HT-29 (cell line): ENCODE measurements around the gene RNF135. TPM values are rescaled to one million over a fixed set of nuclear protein-coding genes. Genes with fewer than 3 reads are reported as not detected.
"Not testable (repeated sequence)": the region's sequence is repeated elsewhere in the genome, so short reads cannot be mapped to it uniquely, and the experiment has no call there.

Source experiments
- DNase-seq: peaks from one replicate; pipeline ENCODE4 v3.0.0-alpha.2; 2015; ENCODE audit warnings: low spot score
- total RNA-seq: library from RNA; depleted of rRNA; stranded (reverse); fragments of >200 nt; shearing (Covaris generic); gene quantifications from 2 replicates; pipeline ENCODE4 v1.2.3, GENCODE V29; 2014

Gene RNF135
- total RNA-seq, 1 experiment from 2014 or later, result 4.9 TPM

DNA sequence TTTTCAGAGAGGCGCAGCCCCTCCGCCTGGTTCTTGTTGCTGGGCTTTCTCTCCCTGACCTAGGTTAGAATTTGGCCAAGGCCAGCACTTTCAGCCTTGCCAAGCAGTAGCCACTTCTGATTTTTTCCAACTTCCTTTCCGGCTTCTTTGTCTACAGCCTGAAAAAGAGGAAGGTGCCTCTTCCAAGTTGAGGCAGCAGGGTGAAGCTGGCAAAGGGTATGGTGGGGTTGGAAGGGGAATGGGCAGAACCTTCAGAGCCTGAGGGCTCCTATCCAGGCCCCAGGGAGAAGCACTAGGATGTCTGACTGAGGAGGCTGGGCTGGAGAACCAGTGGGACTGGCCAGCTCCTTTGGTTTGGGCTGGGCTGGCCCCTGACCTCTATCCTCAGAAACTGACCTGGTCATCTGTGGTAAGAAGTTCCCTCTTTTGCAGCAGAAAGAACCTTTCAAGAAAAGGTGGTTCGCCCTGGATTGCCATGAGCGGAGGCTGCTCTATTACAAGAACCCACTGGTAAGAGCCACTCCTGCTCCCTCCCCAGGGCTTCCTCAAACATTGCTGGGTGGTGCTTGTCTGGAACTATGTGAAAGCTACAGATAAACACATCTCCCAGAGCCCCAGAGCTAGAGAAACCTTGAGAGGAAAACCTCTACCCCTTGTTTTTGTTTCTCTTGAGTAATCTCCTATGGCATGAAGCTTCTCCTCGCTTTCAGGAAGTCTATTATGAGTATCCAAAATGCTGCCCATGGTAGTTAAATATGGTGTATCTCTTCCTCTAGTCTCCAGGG is 16.6 kb upstream of the RNF135 start:
- no peak for DNase-seq

DNA sequence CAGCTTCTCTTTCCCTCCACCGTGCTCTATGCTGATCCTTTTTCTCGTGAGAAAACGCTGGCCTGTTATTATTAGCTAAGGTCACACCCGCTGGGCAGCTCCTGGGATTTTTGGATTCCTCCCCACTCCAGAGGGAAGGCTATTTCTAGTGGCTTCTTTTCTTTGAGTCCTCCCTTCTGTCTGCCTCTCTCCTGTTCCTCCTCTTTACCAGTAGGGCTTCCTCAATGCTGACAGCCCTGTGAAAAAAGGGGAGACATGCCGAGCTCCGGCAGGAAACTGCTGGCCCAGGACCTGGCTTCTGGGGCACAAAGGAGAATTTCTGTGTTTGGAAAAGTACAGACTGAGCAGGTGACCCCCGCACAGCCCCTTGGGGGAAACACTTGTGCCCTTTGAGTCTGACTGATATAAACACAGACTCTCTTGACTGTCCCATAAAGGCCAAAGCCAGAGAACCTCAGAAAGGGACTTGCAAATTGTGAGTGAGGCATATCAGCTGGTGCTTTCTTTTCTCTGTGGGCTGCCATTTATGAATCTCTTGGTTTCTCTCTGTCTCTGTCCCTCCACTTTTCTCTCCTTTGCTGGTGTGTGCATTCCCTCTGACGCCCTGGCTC is 14.0 kb upstream of the RNF135 start:
- DNase-seq, result no peak

DNA sequence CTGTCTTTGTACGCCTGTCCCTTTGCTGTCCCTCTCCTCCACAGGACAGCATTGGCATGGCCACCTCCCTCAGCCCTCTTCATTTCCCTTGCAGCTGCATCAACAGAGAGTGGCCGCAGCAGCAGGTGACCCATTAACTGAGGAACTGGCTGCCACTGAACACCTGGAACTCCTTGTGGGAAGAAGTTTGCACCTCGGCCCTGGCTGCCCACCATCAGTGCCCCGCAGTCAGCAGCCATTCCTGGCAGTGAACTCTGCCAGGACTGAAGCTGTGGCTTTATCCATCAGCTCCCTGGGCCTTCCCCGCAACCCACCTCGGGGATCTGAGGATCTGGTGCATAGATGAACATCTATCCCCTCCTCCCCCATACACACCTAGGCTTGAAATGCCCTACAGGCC is 13.1 kb upstream of the RNF135 start:
- DNase-seq, result no peak

DNA sequence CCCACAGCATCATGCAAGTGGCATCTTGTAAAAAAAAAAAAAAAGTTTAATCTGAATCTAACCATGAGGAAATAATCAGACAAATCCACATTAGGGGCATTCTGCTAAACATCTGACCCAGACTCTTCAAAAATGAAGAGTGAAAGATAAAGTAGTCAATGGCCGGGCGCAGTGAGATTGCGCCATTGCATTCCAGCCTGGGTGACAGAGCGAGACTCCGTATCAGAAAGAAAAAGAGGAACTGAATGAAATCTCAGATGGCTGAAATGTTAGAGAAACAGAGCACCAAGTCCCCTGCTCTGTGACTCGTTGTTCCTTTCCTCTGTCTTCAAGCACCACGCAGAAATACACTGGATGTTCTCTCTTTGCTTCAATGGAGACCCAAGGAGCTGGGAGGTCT is 12.7 kb upstream of the RNF135 start:
- no peak for DNase-seq

DNA sequence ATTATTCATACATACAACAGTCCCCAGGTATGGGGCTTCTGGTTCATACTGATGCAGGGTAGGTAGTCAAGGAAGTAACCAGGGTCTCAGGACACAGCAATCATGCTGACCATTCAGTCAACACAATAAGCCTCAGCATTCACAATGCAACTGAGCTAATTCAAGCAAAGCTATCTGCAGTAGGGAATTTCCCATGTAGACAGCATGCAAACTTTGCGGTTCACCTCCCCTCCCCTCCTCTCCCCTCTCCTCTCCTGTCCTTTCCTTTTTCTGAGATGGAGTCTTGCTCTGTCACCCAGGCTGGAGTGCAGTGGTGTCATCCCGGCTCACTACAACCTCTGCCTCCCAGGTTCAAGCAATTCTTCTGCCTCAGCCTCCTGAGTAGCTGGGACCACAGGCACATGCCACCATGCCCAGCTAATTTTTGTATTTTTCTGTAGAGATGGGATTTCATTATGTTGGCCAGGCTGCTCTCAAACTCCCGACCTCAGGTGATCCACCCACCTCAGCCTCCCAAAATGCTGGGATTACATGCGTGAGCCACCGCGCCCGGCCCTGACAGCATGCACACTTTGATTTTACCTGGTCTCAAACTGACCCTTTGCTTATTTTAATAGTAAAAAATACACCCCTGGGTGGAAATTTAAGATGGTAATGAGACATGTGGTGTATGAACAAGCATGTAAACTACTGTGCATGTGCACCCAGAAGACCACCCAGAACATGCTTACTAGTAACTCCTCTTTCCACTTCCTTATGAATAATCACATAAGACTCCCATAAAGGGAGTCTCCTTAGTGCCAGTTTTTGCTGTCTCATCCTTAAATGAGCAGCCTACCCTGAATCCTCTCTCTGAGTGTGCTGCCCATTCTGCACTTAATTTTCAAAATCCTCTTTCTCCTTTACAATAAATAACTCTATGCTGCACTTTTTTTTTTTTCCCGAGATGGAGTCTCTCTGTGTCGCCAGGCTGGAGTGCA is 9.3 kb upstream of the RNF135 start:
- DNase-seq, result no peak

DNA sequence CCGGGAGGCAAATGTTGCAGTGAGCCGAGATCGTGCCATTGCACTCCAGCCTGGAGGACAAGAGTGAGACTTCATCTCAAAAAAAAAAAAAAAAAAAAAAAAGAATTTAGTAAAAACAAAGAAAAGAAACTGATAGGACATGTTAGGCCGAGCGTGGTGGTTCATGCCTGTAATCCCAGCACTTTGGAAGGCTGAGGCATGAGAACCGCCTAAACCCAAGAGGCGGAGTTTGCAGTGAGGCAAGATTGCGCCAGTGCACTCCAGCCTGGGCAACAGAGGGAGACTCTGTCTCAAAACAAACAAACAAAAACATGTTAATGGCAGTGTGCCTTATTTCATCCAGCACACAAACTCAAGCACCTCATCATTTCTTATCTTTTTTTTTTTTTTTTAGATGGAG is 6.5 kb upstream of the RNF135 start:
- not testable (repeated sequence) for DNase-seq

DNA sequence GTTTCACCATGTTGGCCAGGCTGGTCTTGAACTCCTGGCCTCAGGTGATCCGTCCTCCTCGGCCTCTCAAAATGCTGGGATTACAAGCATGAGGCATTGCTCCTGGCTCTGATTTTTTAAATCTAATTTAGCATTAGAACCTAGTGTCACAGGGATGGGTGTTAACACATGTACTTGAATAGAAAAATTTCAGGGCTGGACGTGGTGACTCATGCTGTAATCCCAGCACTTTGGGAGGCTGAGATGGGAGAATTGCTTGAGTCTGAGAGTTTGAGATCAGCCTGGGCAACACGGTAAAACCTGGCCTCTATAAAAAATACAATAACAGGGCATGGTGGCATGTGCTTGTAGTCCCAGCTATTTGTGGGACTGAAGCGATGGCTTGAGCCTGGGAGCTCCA is 6.0 kb upstream of the RNF135 start:
- DNase-seq, result no peak

DNA sequence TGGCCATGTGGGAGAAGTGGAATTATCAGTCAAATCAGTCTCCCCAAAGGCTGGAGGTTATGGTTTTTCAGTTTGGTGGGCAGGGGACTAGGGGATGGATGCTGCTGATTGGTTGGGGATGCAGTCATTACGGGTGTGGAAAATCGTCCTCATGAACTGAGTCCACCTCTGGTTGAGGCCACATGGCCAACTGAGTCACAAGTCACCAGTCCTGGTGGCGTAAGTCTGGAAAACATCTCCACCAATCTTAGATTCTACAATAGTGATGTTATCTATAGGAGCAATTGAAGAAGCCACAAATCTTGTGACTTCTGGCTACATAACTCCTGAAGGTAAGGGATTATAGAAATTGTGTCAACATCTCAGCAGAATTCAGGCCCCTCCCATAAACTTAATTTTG is 5.2 kb upstream of the RNF135 start:
- DNase-seq, result no peak

DNA sequence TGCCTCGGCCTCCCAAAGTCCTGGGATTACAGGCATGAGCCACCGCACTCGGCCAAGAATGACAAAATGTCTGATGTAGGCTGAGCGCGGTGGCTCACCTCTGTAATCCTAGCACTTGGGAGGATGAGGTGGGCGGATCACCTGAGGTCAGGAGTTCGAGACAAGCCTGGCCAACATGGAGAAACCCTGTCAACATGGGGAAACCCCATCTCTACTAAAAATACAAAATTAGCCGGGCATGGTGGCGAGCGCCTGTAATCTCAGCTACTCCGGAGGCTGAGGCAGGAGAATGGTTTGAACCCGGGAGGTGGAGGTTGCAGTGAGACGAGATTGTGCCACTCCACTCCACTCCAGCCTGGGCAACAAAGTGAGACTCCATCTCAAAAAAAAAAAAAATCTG is 2.9 kb upstream of the RNF135 start:
- DNase-seq, result not testable (repeated sequence)

DNA sequence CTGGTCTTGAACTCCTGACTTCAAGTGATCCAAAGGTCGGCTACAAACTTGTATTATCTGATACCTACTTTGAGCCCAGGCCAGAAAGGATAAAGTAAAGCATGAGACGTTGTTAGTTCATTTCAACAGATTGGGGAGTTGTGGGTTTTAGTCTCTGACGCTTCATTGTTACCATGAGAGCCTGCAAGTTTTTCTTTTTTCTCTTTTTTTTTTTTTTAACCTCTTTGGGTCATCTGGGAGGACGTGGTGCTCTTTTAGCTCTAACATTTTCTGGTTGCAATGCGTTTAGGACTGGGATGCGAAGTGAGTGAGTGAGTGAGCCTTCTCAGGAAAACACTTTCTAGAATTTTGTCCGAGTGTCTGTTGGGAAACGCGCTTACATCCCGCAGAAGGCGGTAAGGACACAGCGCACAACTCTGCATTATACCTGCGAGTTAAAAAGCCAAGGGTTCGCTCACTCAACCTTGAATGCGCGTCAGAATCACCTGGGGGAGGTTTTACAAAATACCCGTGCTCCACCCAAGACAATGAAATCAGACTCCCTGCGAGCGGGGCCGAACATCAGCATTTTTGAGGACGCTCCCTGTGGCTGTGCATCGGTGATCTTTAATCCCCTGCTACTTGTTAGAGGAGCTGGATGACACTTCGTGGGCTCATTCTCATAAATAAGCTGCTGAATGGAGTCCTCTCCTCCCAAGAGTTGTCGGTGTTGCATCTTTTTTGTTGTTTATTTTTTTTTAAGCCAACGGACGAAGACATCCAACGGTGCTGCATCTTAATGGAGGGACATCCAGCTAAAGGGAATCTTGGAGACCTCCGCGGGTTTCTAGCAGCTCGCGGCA is 629 bp upstream of the RNF135 start:
- DNase-seq, result peak; percentile 75

DNA sequence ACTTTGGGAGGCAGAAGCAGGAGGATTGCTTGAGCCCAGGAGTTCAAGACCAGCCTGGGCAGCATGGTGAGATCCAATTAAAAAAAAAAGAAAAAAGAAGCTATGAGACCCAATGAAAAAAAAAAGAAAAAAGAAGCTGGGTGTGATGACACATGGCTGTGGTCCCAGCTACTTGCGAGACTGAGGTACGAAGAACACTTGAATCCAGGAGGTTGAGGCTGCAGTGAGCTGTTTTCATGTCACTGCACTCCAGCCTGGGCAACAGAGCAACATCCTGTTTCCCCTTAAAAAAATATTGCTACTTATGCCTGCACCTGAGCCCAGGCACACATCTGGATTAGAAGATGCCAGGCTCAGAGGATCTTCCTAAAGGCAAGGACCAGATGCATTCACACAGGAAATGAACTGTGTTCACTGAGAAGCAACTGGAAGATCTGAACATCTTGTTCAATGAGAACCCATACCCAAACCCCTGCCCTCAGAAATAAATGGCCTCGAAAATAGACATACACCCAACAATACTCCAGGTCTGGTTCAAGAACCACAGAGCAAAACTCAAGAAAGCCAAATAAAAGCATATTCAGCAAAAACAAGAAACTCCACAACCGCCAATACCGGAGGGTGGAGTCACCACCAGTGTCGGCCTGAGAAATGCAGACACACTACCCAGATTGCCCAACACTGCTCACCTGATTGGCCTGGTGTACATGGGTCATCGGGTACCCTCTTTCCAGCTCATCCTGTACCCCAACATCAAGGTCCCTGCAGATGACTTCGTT is 4.4 kb downstream of the RNF135 start:
- no peak for DNase-seq

DNA sequence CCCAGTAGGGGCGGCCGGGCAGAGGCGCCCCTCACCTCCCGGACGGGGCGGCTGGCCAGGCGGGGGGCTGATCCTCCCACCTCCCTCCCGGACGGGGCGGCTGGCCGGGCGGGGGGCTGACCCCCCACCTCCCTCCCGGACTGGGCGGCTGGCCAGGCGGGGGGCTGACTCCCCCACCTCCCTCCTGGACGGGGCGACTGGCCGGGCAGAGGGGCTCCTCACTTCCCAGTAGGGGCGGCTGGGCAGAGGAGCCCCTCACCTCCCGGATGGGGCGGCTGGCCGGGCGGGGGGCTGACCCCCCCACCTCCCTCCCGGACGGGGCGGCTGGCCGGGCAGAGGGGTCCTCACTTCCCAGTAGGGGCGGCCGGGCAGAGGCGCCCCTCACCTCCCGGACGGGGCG is 9.1 kb downstream of the RNF135 start:
- not testable (repeated sequence) for DNase-seq

DNA sequence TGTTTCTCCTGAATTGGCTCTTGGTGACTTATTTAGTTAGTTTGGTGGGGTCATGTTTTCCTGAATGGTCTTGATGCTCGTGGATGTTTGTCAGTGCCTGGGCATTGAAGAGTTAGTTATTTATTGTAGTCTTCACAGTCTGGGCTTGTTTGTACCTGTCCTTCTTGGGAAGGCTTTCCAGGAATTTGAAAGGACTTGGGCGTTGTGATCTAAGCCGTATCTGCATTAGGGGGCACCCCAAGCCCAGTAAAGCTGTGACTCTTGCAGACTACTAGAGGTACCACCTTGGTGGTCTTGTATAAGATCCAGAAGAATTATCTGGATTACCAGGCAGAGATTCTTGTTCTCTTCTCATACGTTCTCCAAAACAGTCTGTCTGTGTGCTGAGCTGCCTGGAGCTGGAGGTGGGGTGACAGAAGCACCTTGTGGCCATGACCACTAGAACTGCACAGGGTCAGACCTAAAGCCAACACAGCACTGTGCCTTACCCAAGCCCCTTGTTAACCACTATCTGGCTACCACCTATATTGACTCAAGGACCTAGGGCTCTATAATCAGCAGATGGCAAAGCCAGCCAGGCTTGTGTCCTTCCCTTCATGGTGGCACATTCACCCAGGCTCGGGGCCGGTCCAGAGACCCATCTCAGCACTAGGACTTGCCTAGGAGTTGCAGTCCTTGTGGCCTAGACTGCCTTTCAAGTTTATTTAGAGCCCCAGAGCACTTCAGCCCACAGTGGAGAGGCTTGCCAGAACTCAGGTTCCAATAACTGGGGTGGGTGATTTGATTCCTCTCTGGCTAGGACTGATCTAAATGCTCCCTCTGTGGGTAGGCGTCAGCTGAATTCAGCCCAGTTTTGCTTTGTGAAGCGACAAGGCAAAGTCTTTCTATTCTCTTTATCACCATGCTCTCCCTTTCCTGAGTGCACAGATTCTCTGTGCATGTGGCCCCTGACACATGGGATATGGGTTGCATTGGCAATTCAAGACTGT is 11.0 kb downstream of the RNF135 start:
- DNase-seq, result no peak

DNA sequence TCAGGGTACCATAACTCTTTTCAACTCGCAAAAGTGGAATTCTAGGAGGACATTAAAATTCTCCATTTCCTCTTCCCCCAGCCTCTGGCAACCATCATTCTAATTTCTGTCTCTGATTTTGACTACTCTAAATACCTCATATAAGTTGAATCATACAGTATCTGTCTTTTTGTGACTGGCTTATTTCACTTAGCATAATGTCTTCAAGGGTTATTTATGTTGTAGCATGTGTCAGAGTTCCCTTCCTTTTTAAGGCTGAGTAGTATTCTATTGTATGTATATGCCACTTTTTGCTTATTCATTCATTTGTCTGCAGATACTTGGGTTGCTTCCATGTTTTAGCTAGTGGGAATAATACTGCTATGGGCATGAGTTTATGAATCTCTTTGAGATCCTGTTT is 12.0 kb downstream of the RNF135 start:
- DNase-seq, result no peak

DNA sequence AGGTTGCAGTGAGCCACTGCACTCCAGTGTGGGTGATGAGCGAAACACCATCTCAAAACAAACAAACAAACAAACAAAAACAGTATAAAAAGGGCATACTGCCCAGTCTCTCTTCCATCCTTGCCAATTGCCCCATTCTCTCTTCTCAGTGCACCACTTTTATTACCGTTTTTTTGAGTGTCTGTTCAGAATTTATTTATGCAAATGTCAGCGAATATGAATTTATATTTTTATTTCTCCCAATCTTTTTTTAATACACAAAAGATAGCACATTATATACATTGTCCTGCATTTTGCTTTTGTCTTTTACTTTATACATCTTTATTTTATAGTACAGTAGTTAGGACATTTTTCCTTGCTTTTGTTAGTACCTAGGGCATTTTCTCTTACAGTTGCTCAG is 19.6 kb downstream of the RNF135 start:
- DNase-seq, result no peak

DNA sequence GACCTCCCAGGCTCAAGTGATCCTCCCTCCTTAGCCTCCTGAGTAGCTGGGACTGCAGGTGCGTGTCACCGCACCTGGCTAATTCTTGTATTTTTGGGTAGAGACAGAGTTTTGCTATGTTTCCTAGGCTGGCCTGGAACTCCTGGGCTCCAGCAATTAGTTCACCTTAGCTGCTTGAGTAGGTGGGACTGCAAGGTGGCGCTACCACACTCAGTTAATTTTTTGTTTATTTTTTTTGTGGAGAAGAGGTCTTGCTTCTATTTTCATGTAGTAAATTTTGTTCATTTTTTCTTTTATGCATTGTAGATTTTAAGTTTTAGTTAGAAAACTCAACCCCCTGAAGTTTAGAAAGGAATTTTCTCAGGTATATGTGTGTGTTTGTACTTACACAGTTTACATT is 21.7 kb downstream of the RNF135 start:
- DNase-seq, result no peak

DNA sequence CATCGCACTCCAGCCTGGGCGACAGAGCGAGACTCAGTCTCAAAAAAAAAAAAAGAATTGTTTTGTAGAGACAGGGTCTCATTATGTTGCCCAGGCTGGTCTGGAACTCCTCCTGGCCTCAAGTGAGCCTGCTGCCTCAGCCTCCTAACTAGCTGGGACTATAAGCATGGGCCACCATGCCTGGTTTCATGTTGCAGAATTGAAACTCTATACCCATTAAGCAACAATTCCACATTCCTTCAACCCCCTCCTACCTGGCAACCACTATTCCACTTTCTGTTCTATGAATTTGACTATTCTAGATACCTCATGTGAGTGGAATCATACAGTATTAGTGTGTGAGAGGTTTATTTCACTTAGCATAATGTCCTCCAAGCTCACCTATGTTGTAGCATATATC is 24.5 kb downstream of the RNF135 start:
- DNase-seq, result no peak

DNA sequence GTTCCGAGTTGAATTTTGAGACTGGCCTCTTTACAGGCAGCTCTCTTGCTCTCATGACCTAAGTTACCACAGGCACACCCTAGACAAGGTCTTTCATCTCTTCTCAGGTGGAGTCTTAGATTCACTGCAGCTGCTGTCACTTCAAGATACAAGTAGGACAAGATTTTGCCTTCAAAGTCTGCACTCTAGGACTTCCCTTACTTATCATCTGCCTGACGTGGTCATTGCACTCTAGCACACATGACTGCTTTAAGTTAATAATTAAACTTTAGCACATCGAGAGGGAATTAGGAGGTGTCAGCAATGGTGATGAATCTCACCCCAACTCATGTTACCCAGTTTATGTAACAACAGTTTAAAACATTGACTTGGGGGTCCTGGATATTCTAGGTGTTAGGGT is 25.6 kb downstream of the RNF135 start:
- peak; percentile 41 for DNase-seq

DNA sequence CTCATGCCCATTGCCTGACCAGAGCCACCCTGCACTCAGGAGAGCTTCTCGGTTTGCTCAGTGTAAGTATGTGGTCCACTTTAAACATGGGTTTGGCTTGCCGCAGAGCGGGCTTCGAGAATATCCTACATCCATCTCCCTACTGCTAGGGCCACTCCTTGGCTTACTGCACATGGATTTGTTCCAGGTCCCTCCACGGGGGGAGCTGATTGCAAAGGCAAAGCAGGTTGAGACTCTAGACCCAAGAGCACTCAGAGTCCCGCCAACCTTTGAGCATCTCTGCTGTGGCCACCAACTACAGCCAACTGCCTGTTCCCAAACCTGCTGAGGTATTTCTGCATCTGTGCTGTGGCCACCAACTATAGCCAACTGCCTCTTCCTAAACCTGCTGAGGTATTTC is 26.4 kb downstream of the RNF135 start:
- DNase-seq, result no peak
